ENCODE results near the gene MRPL24.
"Not testable (repeated sequence)": the region's sequence is repeated elsewhere in the genome, so short reads cannot be mapped to it uniquely, and the experiment has no call there.

Gene MRPL24

GRCh38 chr1:156740741-156741480, at the start of gene MRPL24:
Gene MRPL24 (minus strand): TSS chr1:156741088. CDS start chr1:156738704, 2,384 bp downstream.
- FAIRE-seq: peak; percentile 99

DNA sequence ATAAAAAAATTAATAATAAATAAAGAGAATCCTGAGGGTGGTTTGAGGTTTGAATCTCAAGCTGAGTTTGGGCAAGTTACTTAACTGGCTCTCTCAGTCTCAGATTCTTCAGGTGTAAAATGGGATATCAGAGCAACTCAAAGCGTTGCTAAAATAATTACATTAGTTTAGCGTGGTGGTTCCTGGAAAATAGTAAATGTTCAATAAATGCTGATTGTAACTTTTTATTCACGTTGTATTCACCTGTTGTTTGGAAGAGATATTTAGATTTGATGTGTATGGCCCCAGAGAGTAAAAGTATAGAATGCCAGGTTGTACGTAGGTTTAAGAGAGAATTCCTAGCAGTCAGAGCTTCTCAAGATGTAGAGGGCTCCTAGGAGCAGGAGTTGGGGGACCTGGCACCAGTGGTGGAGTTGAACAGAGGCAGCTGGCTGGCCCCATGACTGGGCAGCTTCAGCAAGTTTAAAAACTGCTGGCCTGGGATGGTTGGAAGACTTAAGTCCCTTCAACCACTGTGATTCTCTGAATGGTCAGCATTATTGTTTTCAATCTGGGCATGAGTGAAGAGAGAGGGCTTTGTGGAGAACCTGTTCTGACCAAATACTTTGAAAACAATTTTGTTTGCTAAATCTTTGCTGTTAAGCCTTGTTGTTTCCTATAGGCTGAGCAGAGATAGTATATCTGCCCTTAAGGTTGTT, 48.9 kb upstream of the MRPL24 start:
- no peak for FAIRE-seq

GRCh38 chr1:156788136-156788535, 47.2 kb upstream of the MRPL24 start:
- FAIRE-seq: no peak

DNA sequence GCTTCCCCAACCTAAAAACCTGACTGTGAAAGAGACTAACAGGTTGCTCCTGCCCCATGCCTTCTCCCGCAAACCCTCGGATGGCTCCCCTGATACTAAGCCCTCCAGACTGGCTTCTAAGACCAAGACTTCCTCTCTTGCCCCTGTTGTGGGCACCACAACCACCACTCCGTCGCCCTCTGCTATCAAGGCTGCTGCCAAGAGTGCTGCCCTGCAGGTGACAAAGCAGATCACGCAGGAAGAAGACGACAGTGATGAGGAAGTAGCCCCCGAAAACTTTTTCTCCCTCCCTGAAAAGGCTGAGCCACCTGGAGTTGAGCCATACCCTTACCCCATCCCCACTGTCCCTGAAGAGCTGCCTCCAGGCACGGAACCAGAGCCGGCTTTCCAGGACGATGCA, 45.8 kb upstream of the MRPL24 start:
- no peak for FAIRE-seq

- no peak for FAIRE-seq
Measured at GRCh38 chr1:156785458-156785857, 44.6 kb upstream of the MRPL24 start.

- FAIRE-seq: no peak
Measured at GRCh38 chr1:156781585-156782186, 40.8 kb upstream of the MRPL24 start.

GRCh38 chr1:156777573-156777972, 36.7 kb upstream of the MRPL24 start:
- no peak for FAIRE-seq

DNA sequence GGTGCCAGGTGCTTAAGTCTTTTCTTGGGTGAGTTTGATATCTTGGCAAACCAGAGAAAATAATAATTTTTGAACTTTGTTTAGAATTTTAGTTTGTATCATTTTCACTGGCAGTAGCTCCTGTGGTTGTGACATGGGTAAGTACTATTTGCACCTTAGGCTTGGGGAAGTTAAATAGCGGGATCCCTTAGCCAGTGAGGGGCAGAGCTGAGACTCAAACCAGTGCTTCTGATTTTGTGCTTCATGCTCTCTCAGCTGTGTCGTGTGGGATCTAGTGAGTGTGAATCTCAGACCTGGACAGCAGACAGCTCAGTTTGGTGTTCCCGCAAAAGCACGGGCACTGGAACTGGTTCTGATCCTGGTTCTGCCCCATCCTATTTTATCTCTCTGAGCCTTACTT, 36.1 kb upstream of the MRPL24 start:
- no peak for FAIRE-seq

DNA sequence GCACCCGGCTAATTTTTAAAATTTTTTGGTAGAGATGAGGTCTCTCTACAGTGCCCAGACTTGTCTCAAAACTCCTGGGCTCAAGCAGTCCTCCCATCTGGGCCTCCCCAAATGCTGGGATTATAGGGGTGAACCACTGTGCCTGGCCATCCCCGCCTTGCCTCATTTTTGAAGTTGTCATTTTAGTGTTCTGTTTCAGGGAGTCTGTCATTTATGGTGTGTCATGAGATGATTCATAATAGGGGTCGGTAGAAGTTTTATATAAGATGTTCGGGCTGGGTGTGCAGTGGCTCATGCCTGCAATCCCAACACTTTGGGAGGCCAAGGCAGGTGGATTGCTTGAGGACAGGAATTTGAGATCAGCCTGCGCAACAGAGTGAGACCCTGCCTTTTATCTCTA, 34.9 kb upstream of the MRPL24 start:
- FAIRE-seq: no peak

- FAIRE-seq: no peak
Measured at GRCh38 chr1:156773607-156774006, 32.7 kb upstream of the MRPL24 start.

- no peak for FAIRE-seq
Measured at GRCh38 chr1:156772728-156773497, 32.0 kb upstream of the MRPL24 start.

DNA sequence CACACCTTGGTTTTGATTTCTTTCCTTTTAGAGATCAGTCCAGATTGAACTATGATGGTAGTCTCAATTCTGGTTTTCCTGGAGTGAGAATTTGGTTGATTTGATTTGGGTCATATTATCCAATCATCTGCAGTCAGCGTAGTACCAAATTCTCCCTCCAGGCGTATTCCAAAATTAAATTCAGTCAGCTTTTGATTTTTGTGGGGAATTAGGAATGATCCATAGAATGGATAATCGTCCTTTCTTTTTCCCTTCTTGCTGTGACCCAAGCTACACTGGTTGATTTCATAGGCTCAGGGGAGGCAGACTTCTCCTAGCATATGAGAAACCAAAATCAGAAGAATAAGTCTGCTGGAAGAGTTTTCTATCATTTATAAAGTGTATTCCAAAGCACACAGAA, 31.3 kb upstream of the MRPL24 start:
- FAIRE-seq: no peak

- no peak for FAIRE-seq
Measured at GRCh38 chr1:156768610-156769295, 27.9 kb upstream of the MRPL24 start.

DNA sequence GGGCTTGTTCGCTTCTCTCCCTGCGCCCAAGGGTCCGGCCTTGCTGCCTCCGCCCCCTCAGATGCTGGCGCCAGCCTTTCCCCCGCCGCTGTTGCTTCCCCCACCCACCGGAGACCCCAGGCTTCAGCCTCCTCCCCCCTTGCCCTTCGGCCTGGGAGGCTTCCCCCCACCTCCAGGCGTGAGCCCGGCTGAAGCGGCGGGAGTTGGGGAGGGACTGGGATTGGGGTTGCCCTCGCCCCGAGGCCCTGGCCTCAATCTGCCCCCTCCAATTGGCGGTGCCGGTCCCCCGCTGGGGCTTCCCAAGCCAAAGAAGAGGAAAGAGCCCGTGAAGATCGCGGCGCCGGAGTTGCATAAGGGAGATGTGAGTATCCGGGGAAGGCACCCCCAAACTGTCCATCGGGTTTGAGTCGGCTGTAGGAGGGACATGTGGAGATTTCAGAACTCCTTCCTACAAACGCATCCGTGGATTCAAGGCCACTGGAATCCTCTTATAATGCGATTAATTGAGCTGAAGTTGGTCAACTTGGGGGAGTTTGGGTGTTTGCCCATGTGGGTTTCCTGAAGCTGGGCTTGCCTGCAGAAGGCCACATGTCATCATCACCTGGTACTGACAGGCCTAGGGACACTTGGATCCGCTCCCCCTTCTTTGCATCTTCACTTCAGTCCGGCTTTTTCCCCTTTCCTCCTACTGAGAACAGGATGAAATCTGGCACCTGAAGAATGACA, 27.2 kb upstream of the MRPL24 start:
- FAIRE-seq: no peak

DNA sequence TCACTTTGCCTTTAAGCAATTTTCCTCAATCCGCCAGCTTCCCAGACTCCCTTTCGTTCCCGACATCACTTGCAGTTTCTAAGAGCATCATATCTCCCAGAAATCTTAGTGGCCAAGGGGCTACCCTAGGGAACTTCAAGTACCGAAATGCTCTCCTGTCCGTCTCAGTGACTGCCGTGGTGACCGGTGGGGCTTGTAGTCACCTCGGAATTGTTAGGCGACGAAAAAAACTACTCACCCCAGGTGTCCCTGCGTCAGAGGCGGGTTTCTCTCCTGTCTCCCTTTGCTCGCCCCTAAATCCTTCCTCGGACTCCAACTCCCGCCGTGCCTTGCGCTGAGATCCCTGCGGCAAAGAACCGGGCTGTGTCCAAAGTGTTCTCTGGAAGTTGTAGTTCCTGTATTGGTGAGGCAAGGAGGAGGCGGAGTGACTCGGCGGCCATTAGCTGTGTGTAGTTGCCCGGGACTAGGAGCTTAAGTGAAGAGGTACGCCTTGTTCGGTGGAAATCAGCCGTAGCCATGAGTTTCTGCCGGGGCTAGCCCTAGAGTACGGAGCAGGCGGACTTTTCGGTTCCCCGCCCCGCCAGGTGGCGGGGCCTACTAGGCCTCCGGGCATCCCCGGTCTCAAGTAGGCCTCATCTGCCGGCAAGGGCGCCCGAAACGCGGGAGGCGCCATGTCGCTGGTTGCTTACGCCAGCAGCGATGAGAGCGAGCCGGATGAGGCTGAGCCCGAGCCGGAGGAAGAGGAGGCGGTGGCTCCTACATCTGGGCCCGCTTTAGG, 26.4 kb upstream of the MRPL24 start, which contains the start of gene PRCC:
TSS of gene PRCC (plus strand) at position 435 of the 778 bp plus-strand sequence. CDS start at position 672, 237 bp downstream.
- FAIRE-seq: peak; percentile 98

DNA sequence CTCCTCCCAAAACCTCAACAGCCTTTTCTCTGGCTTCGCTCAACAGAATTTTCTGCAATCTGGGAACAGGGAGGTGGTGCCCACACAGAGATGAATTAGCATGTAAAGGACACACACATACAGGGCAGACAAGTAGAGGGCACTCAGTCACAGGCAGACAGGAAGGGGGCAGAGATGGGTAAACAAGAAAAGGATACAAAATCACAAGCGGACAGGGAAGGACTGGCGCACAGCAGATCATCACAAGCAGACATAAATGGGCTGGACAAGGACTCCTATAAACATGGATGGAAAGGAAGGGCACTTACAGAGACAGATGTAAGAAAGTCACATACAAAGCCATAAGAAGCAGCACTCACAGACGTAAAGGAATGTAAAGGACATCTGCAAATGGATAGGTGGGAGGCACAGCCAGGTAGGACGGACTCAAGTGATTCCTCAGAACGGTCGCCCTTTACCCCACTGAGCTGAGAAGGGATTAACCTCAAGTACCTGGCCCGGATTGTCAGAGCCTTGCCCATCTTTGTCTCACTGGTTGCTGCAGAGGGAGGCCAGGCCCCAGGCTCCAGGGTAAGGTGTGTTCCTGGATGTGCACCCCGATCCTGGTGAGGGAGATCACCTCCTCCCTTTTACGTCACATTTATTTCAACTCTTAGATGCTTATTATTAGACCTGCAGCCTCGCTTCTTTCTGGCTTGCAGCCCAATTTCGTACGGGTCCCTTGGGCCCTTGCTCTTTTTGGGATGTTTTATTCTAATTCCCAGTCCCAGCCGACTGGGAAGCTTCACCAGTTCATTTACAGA, 25.6 kb upstream of the MRPL24 start:
- FAIRE-seq: no peak

GRCh38 chr1:156765666-156766065, 24.8 kb upstream of the MRPL24 start:
- FAIRE-seq: no peak

DNA sequence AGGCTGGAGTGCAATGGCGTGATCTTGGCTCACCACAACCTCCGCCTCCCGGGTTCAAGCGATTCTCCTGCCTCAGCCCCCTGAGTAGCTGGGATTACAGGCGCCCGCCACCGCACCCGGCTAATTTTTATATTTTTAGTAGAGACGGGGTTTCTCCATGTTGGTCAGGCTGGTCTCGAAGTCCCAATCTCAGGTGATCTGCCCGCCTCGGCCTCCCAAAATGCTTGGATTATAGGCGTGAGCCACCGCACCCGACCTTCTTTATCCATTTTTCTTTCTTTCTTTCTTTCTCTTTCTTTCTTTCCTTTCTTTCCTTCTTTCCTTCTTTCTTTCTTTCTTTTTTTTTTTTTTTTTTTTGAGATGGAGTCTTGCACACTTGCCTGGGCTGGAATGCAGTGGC, 24.2 kb upstream of the MRPL24 start:
- FAIRE-seq: not testable (repeated sequence)

DNA sequence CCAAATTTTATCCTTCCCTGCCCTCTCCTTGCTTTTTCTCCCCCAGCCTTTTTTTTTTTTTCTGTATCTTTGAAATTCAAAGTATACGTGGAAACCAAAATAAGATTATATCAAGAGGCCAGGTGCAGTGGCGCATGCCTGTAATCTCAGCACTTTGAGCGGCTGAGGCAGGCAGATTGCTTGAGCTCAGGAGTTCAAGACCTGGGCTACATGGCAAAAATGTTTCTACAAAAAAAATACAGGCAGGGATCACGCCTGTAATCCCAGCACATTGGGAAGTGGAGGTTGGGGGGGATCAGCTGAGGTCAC, 19.9 kb upstream of the MRPL24 start:
- FAIRE-seq: no peak

DNA sequence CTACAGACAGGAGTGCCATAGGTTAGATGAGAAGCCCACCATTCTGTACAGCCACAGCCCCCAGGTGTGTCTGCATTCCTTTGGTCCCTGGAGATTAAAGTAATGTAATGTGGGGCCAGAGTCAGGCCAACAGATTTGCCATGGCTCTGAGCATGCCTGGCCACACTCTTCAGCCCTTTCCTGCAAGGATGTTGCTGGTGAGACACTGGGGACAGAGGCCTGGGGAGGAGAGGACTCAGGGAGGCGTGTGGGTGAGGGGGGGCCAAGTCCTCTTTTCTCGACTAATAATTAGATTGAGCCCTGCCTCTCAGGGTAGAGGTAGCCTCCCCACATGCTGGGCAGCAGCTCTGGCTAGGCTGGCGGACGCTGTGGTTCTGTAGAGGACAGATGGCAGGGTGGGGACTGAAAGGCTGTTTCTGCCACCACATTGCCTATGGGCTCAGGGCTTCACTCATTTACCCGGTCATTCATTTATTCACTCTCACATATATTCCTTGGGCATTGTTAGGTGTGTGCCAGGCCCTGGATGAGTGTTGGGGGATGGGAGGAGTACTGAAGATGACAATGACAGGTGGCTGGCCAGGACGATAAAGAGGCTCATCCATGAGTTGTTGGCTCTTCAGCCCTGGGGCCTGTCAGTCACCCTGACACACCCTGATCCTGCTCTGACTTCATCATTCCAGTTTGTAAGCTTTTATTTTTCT, 19.4 kb upstream of the MRPL24 start:
- no peak for FAIRE-seq

Measured in A204.1 (cell line).